IPS-20b (cell line): Measurements from ENCODE around the gene ETFRF1.

Source experiments
- H3K27ac ChIP-seq: one replicate; pipeline ENCODE4 v1.5.1; 2013; ENCODE audit warnings: low read length
- H3K27me3 ChIP-seq: 2 replicates; pipeline ENCODE4 v1.6.1; 2013; ENCODE audit warnings: mild to moderate bottlenecking, low read length, inconsistent platforms; ENCODE audit not compliant: insufficient read depth
- H3K36me3 ChIP-seq: 2 replicates; pipeline ENCODE4 v1.6.1; 2013; ENCODE audit warnings: low read depth, mild to moderate bottlenecking, inconsistent platforms, low read length, moderate library complexity; ENCODE audit not compliant: insufficient read depth
- H3K4me1 ChIP-seq: 2 replicates; pipeline ENCODE4 v1.6.1; 2013; ENCODE audit warnings: mild to moderate bottlenecking, control low read depth, inconsistent platforms, low read length, moderate library complexity; ENCODE audit not compliant: insufficient read depth
- H3K4me3 ChIP-seq: 2 replicates; pipeline ENCODE4 v1.5.1; 2013; ENCODE audit warnings: mild to moderate bottlenecking, low read length, inconsistent platforms
- H3K9ac ChIP-seq: 2 replicates; pipeline ENCODE4 v1.6.1; 2013; ENCODE audit warnings: low read depth, mild to moderate bottlenecking, inconsistent platforms, low read length, moderate library complexity
- H3K9me3 ChIP-seq: 2 replicates; pipeline ENCODE4 v1.6.1; 2013; ENCODE audit warnings: mild to moderate bottlenecking, low read depth, low read length, inconsistent platforms; ENCODE audit not compliant: insufficient read depth

ETFRF1 gene

GRCh38 chr12:25252946-25253345 lies 57.9 kb downstream of the ETFRF1 start:
- Histone ChIP-seq H3K4me1 (peaks cover 17% of the 10 kb centered on the region; the same call in 1 of the 2 replicates), H3K27me3 (peaks cover 19% of the 10 kb centered on the region; the same call in 1 of the 2 replicates), H3K27ac (no peak overlapping the region), H3K9ac (no peak overlapping the region), H3K9me3 (no peaks in the 10 kb centered on the region), H3K4me3 (no peak overlapping the region), H3K36me3 (no peaks in the 10 kb centered on the region)

- Histone ChIP-seq H3K27ac (no peak overlapping the region), H3K4me3 (no peak overlapping the region), H3K27me3 (peaks cover 19% of the 10 kb centered on the region; the same call in 1 of the 2 replicates), H3K4me1 (peaks cover 21% of the 10 kb centered on the region; the same call in 1 of the 2 replicates), H3K9ac (no peak overlapping the region), H3K9me3 (no peaks in the 10 kb centered on the region), H3K36me3 (no peaks in the 10 kb centered on the region)
Measured at GRCh38 chr12:25253371-25254068, 58.5 kb downstream of the ETFRF1 start.

- Histone ChIP-seq H3K9me3 (no peaks in the 10 kb centered on the region), H3K36me3 (no peaks in the 10 kb centered on the region), H3K27me3 (peaks cover 19% of the 10 kb centered on the region; the same call in 1 of the 2 replicates), H3K9ac (no peak overlapping the region), H3K4me1 (peaks cover 21% of the 10 kb centered on the region; the same call in 1 of the 2 replicates), H3K4me3 (no peak overlapping the region), H3K27ac (no peak overlapping the region)
Measured at GRCh38 chr12:25254271-25254880, 59.3 kb downstream of the ETFRF1 start.
